ENCODE data around the gene OTOGL.

GRCh38 chr12:80200414-80200813 is 101.1 kb downstream of the OTOGL start:
- no peak for TF ChIP-seq CTCF (IDR thresholded peaks at IDR 0.05)
- no peak for TF ChIP-seq ZFX (IDR thresholded peaks at IDR 0.05; ENCODE audit: borderline replicate concordance)
